A549 (cell line): ENCODE measurements around the gene CCDC183. TPM values are rescaled to one million over a fixed set of nuclear protein-coding genes. Genes with fewer than 3 reads are reported as not detected.

Experiments used
- ATAC-seq, 2 experiments: fragments of 200-7000 bp in 1 of 2; fragments of >200 bp in 1 of 2; cut with Nextera tagmentation in 1 of 2; cut with Tn5 transposase in 1 of 2; 3 replicates each; pipeline versions ENCODE4 v1.8.0 to v1.9.1; 2018 to 2020; ENCODE audit warnings: mild to moderate bottlenecking in 1 of 2, moderate library complexity in 1 of 2
- CTCF ChIA-PET: fragments of 300-600 bp; sonication (Branson Sonifier 250); formaldehyde crosslinking; extraction: SDS; loops from one replicate; lab custom pipeline; 2021; ENCODE audit warnings: antibody characterized with exemption, inconsistent platforms; lab: Yijun Ruan, JAX
- POLR2A ChIA-PET: fragments of 350-600 bp; formaldehyde crosslinking; extraction: SDS; loops from one replicate; lab custom pipeline; 2021; ENCODE audit warnings: antibody characterized with exemption, inconsistent platforms; lab: Yijun Ruan, JAX
- DNase-seq, 2 experiments: peaks; one replicate each; pipeline versions ENCODE4 v3.0.0 to v3.0.0-alpha.2; 2011 to 2016; ENCODE audit warnings: low read depth in 1 of 2, low spot score in 1 of 2
- FAIRE-seq: peaks from 2 replicates; lab custom pipeline; 2011; peaks lifted over from hg19 to GRCh38; lab: Jason Lieb, UNC
- H3K27ac ChIP-seq, 2 experiments: fragments of >200 bp; sonication (Bioruptor Twin); formaldehyde crosslinking; 3 replicates each; pipeline ENCODE4 v1.5.1; 2016 to 2017
- H3K4me1 ChIP-seq: fragments of >200 bp; sonication (Bioruptor Twin); formaldehyde crosslinking; 3 replicates; pipeline ENCODE4 v1.6.1; 2016
- H3K4me2 ChIP-seq: fragments of >200 bp; sonication (Bioruptor Twin); formaldehyde crosslinking; 3 replicates; pipeline ENCODE4 v1.6.1; 2016
- H3K4me3 ChIP-seq: fragments of >200 bp; sonication (Bioruptor Twin); formaldehyde crosslinking; 3 replicates; pipeline ENCODE4 v1.5.1; 2016
- H3K9me3 ChIP-seq: fragments of >200 bp; sonication (Bioruptor Twin); formaldehyde crosslinking; 3 replicates; pipeline ENCODE4 v1.6.1; 2016
- CEBPB ChIP-seq, 2 experiments: fragments of >200 bp in 1 of 2; sonication (Bioruptor Twin) in 1 of 2; formaldehyde crosslinking in 1 of 2; IDR thresholded peaks; 2 replicates each; pipeline ENCODE4 v1.6.1; 2012 to 2016
- CHD2 ChIP-seq: fragments of 150-350 bp; IDR thresholded peaks from 2 replicates; pipeline ENCODE4 v1.6.1; 2014; ENCODE audit warnings: low read length; ENCODE audit not compliant: partially characterized antibody
- CHD4 ChIP-seq: fragments of 200-600 bp; sonication (generic); IDR thresholded peaks from 2 replicates; pipeline ENCODE4 v1.6.1; 2016; ENCODE audit warnings: antibody characterized with exemption, mild to moderate bottlenecking, borderline replicate concordance
- E2F6 ChIP-seq: IDR thresholded peaks from 2 replicates; pipeline ENCODE4 v1.6.1; 2012; ENCODE audit warnings: low read depth, borderline replicate concordance
- EP300 ChIP-seq, 2 experiments: fragments of >200 bp; sonication (Bioruptor Twin); formaldehyde crosslinking; IDR thresholded peaks; 2 replicates in 1 of 2; 3 replicates in 1 of 2; pipeline ENCODE4 v1.6.1; 2016 to 2017
- FOSL2 ChIP-seq, 2 experiments: fragments of 450-650 bp in 1 of 2; fragments of >200 bp in 1 of 2; sonication (Bioruptor Twin) in 1 of 2; formaldehyde crosslinking; IDR thresholded peaks; 2 replicates each; pipeline versions ENCODE4 v1.5.0 to v1.6.1; 2016 to 2020; ENCODE audit warnings: mild to moderate bottlenecking in 1 of 2, moderate library complexity in 1 of 2
- FOXS1 ChIP-seq: fragments of 250-450 bp; sonication (Bioruptor Pico); IDR thresholded peaks from 2 replicates; pipeline ENCODE4 v1.5.0; 2020; ENCODE audit warnings: mild to moderate bottlenecking, moderate library complexity
- HEYL ChIP-seq: fragments of 250-450 bp; sonication (Bioruptor Pico); IDR thresholded peaks from 2 replicates; pipeline ENCODE4 v1.8.0; 2021; ENCODE audit warnings: mild to moderate bottlenecking, moderate library complexity
- JUN ChIP-seq, 2 experiments: fragments of >200 bp; sonication (Bioruptor Twin); formaldehyde crosslinking; IDR thresholded peaks; 2 replicates in 1 of 2; 3 replicates in 1 of 2; pipeline ENCODE4 v1.6.1; 2016 to 2017
- JUNB ChIP-seq: fragments of >200 bp; sonication (Bioruptor Twin); formaldehyde crosslinking; IDR thresholded peaks from 2 replicates; pipeline ENCODE4 v1.6.1; 2016
- MAX ChIP-seq: IDR thresholded peaks from 2 replicates; pipeline ENCODE4 v1.6.1; 2012
- NFE2L2 ChIP-seq: fragments of 150-350 bp; conservative IDR thresholded peaks from 2 replicates; pipeline ENCODE4 v1.6.1; 2014; ENCODE audit warnings: low read length
- NPAS2 ChIP-seq: fragments of 250-450 bp; sonication (Bioruptor Pico); IDR thresholded peaks from 2 replicates; pipeline ENCODE4 v1.8.0; 2022; ENCODE audit warnings: mild to moderate bottlenecking, moderate library complexity, borderline replicate concordance
- NR3C1 ChIP-seq: fragments of >200 bp; sonication (Bioruptor Twin); formaldehyde crosslinking; IDR thresholded peaks from 3 replicates; pipeline ENCODE4 v1.6.1; 2017
- POLR2A ChIP-seq: IDR thresholded peaks from 2 replicates; pipeline ENCODE4 v1.6.1; 2012; ENCODE audit warnings: mild to moderate bottlenecking, low read length
- POLR2AphosphoS2 ChIP-seq: conservative IDR thresholded peaks from 2 replicates; pipeline ENCODE4 v1.6.1; 2012; ENCODE audit warnings: low read length, improper control_type of control experiment, inconsistent platforms
- RAD21 ChIP-seq, 2 experiments: fragments of >200 bp in 1 of 2; sonication (Bioruptor Twin) in 1 of 2; formaldehyde crosslinking in 1 of 2; IDR thresholded peaks in 1 of 2; conservative IDR thresholded peaks in 1 of 2; 2 replicates in 1 of 2; 3 replicates in 1 of 2; pipeline ENCODE4 v1.6.1; 2012 to 2018; ENCODE audit warnings: inconsistent platforms in 1 of 2
- RARB ChIP-seq: fragments of 250-450 bp; sonication (Bioruptor Pico); IDR thresholded peaks from 2 replicates; pipeline ENCODE4 v1.8.0; 2021; ENCODE audit warnings: mild to moderate bottlenecking, moderate library complexity
- RCOR1 ChIP-seq: fragments of 150-350 bp; IDR thresholded peaks from 2 replicates; pipeline ENCODE4 v1.6.1; 2014; ENCODE audit warnings: antibody characterized with exemption, low read length, low read depth
- RNF2 ChIP-seq: fragments of 200-600 bp; sonication (generic); IDR thresholded peaks from 2 replicates; pipeline ENCODE4 v1.6.1; 2016; ENCODE audit warnings: low read depth, mild to moderate bottlenecking, antibody characterized with exemption, moderate library complexity, borderline replicate concordance
- SREBF2 ChIP-seq: fragments of 450-650 bp; IDR thresholded peaks from 2 replicates; pipeline ENCODE4 v1.6.1; 2014; ENCODE audit warnings: mild to moderate bottlenecking, moderate library complexity
- ZNF302 ChIP-seq: fragments of 250-450 bp; sonication (Bioruptor Pico); IDR thresholded peaks from 2 replicates; pipeline ENCODE4 v1.9.0; 2021; ENCODE audit warnings: inconsistent platforms, mild to moderate bottlenecking, moderate library complexity
- WGBS: methylation state at CpG from one replicate; pipeline ENCODE4 v1.1.6; 2017; ENCODE audit errors: missing lambda C conversion rate; 5-methylcytosine and 5-hydroxymethylcytosine counted together
- polyA plus RNA-seq, 4 experiments: library from polyadenylated mRNA; depleted of rRNA in 3 of 4; stranded (reverse); fragments of >200 nt; fragmentation: RNase III in 1 of 4; extraction: RNeasy Plus Mini Kit Qiagen cat#74134 plus additional on column Dnase treatment in 1 of 4; gene quantifications; 2 replicates in 3 of 4; 3 replicates in 1 of 4; pipeline ENCODE4 v1.2.3, GENCODE V29; 2011 to 2017
- TF ChIP-seq, protein P1 (sequence below): IDR thresholded peaks from 2 replicates; pipeline ENCODE4 v1.6.1; 2012
- TF ChIP-seq, protein P2 (sequence below): fragments of 450-650 bp; IDR thresholded peaks from 2 replicates; pipeline ENCODE4 v1.6.1; 2014; ENCODE audit warnings: antibody characterized with exemption

The CCDC183 gene
- polyA plus RNA-seq, 2 of the 4 experiments (the other 2 are of a cell fraction), result 0.90 to 1.4 TPM

GRCh38 chr9:136777359-136777758 lies 18.8 kb upstream of the CCDC183 start:
- WGBS, result 56% methylated on average over 14 of the region's 14 CpGs
- TF ChIP-seq POLR2AphosphoS2, result no peak
- TF ChIP-seq JUNB, result no peak
- TF ChIP-seq HEYL (CRISPR knock-in tag), result no peak
- TF ChIP-seq POLR2A, result no peak
- no peak for TF ChIP-seq RCOR1
- no peak for TF ChIP-seq EP300 (IDR thresholded peaks at IDR 0.05)
- no peak for TF ChIP-seq JUN (IDR thresholded peaks at IDR 0.05)
- no peak for TF ChIP-seq NFE2L2
- no peak for TF ChIP-seq E2F6
- no peak for TF ChIP-seq NPAS2
- no peak for TF ChIP-seq MAX
- no peak for TF ChIP-seq ZNF302 (CRISPR knock-in tag)
- TF ChIP-seq CHD2, result no peak
- no peak for TF ChIP-seq FOSL2 (IDR thresholded peaks at IDR 0.05)
- TF ChIP-seq FOSL2 (CRISPR knock-in tag; IDR thresholded peaks at IDR 0.05), result no peak
- no peak for TF ChIP-seq FOXS1
- TF ChIP-seq, all 56 proteins: peak for 0
- no peak overlapping the region for H3K4me2 ChIP-seq
- H3K9me3 ChIP-seq, result peaks cover 11% of the 10 kb centered on the region; the same call in 2 of the 3 replicates
- ATAC-seq (no peak), FAIRE-seq (no peak), DNase-seq (no peak)
- peaks cover 9% of the 10 kb centered on the region; the same call in 2 of the 3 replicates for H3K4me1 ChIP-seq
- CTCF ChIA-PET, result interaction anchor here (0.7 to 28.0 kb wide), 10 partner anchors 1 to 469 kb away, joined by 3 to 625 read pairs (median 4); partner anchors contain the start of genes LCN15, LCN8 and TMEM141
- no peak overlapping the region for H3K4me3 ChIP-seq
- POLR2A ChIA-PET, result no interaction called here
- no peak overlapping the region for H3K27ac ChIP-seq

DNA sequence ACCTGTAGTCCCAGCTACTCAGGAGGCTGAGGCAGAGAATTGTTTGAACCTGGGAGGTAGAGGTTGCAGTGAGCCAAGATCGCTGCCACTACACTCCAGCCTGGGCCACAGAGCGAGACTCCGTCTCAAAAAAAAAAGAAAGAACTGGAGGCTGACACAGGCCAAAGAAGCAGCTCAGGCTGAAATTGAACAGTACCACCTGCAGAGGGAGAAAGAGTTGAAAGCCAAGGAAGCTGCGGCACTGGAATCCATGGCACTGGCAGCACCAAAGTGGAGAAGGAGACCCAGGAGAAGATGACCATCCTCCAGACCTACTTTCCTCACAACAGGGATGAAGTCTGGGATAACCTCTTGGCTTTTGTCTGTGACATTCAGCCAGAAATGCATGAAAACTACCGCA lies 16.3 kb upstream of the CCDC183 start:
- POLR2A ChIA-PET, result interaction anchor here (0.7 kb wide), 1 partner anchor 12 kb away, joined by 3 read pairs; no protein-coding TSS in a partner anchor
- CTCF ChIA-PET, result interaction anchor here (1.5 to 28.0 kb wide), 3 partner anchors 1 to 267 kb away, joined by 4 to 625 read pairs (median 625); partner anchors contain the start of genes LCN15, LCN8 and TMEM141
- Histone ChIP-seq H3K27ac (no peak overlapping the region), H3K4me2 (no peak overlapping the region), H3K4me1 (peaks cover 9% of the 10 kb centered on the region; the same call in 2 of the 3 replicates), H3K4me3 (no peak overlapping the region), H3K9me3 (no peaks in the 10 kb centered on the region)
- no peak for FAIRE-seq
- no peak for TF ChIP-seq FOSL2 (IDR thresholded peaks at IDR 0.05)
- no peak for TF ChIP-seq FOSL2 (CRISPR knock-in tag; IDR thresholded peaks at IDR 0.05)
- TF ChIP-seq NR3C1, result no peak
- TF ChIP-seq RARB (CRISPR knock-in tag), result no peak
- no peak for TF ChIP-seq RAD21 (conservative IDR thresholded peaks at IDR 0.05 in 1 of 2, IDR thresholded peaks at IDR 0.05 in 1 of 2)
- TF ChIP-seq CHD4, result no peak
- TF ChIP-seq, protein P1, sequence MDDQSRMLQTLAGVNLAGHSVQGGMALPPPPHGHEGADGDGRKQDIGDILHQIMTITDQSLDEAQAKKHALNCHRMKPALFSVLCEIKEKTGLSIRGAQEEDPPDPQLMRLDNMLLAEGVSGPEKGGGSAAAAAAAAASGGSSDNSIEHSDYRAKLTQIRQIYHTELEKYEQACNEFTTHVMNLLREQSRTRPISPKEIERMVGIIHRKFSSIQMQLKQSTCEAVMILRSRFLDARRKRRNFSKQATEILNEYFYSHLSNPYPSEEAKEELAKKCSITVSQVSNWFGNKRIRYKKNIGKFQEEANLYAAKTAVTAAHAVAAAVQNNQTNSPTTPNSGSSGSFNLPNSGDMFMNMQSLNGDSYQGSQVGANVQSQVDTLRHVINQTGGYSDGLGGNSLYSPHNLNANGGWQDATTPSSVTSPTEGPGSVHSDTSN, result no peak
- TF ChIP-seq, protein P2, sequence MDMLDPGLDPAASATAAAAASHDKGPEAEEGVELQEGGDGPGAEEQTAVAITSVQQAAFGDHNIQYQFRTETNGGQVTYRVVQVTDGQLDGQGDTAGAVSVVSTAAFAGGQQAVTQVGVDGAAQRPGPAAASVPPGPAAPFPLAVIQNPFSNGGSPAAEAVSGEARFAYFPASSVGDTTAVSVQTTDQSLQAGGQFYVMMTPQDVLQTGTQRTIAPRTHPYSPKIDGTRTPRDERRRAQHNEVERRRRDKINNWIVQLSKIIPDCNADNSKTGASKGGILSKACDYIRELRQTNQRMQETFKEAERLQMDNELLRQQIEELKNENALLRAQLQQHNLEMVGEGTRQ, result no peak
- no peak for TF ChIP-seq RNF2
- ATAC-seq, result peak; percentile 92
- 31% methylated on average over 5 of the region's 5 CpGs for WGBS
- no peak for DNase-seq

DNA sequence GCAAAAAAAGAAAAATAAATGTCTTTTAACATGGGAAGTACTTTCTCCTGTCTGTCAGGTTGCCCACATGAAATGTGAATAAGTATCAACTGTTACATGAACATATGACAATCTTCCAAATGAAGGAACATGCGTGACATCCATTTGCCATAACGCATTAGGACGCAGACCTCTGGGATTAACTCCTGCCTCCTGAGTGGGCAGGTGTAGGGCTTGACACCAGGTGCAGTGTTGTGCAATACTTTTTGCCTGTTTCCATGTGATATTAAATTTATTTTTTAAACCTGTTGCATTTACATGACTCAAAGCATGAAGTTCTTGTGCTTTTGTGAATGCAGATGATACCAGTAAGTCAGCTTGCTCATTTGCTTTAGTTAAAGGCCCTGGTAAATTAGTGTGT lies 13.7 kb upstream of the CCDC183 start:
- DNase-seq, result no peak
- POLR2A ChIA-PET, result no interaction called here
- Histone ChIP-seq H3K4me2 (no peak overlapping the region), H3K27ac (no peak overlapping the region), H3K4me3 (no peak overlapping the region), H3K4me1 (peaks cover 9% of the 10 kb centered on the region; the same call in 2 of the 3 replicates), H3K9me3 (no peaks in the 10 kb centered on the region)
- no peak for TF ChIP-seq POLR2A
- TF ChIP-seq SREBF2, result no peak
- TF ChIP-seq CEBPB (IDR thresholded peaks at IDR 0.05), result peak in 1 of 2 experiments; percentile 27; a peak in 1 of 4 replicates
- ATAC-seq, result no peak
- no peak for FAIRE-seq
- CTCF ChIA-PET, result interaction anchor here (0.5 to 26.2 kb wide), 5 partner anchors 16 to 284 kb away, joined by 3 to 625 read pairs (median 4); partner anchors contain the start of genes LCN15 and LCN8
- 92% methylated on average over 3 of the region's 3 CpGs for WGBS
